ENCODE measurements around the gene ZCWPW1.
"Not testable (repeated sequence)": the region's sequence is repeated elsewhere in the genome, so short reads cannot be mapped to it uniquely, and the experiment has no call there.

Gene ZCWPW1

DNA sequence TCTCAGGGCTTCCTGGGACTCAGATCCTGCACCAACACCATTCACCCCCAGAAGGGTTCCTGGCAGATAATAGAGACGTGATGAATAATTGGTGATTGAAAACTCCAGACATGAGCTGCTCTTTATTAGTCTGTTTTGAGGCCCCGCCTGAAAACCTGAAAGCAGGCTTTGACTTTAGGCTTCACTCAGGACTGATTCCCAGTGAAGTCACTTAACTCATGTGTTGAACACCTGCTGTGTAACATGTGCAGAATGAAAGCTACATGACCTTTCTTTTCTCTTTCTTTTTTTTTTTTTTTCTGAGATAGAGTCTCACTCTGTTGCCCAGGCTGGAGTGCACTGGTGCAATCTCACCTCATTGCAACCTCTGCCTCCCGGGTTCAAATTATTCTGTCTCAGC is 26.7 kb upstream of the ZCWPW1 start:
- DNase-seq = no peak

DNA sequence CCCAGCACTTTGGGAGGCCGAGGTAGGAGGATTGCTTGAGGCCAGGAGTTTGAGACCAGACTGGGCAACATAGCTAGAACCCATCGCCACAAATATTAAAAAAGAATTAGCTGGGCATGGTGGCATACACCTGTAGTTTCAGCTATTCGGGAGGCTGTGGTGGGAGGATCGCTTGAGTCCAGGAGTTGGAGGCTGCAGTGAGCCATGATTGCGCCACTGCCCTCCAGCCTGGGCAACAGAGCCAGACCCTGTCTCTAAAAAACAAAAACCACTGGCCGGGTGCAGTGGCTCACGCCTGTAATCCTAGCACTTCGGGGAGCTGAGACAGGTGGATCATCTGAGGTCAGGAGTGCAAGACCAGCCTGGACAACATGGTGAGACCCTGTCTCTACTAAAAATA is 25.4 kb upstream of the ZCWPW1 start:
- DNase-seq = not testable (repeated sequence)

DNA sequence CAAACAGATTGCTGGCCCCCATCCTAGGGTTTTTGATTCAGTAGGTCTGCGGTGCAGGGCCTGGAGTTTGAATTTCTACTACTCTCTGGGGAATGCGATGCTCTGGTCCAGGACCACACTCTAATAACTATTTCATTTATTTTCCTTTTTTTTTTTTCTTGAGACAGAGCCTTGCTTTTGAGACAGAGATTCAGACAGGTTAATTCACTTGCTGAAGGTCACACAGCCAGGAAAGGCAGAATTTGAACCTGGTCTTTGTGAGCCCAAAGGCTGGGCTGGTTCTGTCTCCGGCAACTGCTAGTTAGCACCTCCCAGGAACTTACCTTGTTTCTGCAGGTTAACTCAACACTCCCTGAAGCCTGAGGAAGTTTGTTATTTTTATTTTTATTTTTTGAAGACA is 24.0 kb upstream of the ZCWPW1 start:
- no peak for DNase-seq

DNA sequence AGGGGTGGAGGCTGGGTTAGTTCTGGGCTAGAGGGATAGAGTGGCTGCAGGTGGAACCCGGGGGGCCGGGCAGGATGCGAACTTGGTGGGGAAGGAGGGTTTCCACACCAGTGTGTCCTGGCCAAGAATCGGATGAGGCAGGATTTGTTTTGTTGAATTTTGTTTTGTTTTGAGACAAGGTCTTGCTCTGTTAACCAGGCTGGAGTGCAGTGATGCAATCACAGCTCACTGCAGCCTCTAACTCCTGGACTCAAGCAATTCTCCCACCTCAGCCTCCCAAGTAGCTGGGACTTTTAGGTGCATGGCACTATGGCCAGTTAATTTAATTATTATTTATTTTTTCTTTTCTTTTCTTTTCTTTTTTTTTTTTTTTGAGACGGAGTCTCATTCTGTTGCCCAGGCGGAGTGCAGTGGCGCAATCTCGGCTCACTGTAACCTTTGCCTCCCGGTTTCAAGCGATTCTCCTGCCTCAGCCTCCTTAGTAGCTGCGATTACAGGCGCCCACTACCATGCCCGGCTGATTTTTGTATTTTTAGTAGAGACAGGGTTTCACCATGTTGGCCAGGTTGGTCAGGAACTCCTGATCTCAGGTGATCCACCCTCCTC is 20.8 kb upstream of the ZCWPW1 start:
- no peak for DNase-seq

DNA sequence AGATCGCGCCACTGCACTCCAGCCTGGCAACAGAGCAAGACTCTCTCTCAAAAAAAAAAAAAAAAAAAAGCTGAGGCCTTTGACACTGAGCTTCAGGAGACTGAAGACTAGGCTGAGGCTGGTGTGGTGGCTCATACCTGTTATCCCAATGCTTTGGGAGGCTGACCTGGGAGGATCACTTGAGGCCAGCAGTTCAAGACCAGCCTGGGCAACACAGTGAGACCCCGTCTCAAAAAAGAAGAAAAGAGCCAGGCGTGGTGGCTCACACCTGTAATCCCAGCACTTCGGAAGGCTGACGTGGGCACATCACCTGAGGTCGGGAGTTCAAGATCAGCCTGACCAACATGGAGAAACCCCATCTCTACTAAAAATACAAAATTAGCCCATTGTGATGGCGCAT is 18.9 kb upstream of the ZCWPW1 start:
- DNase-seq = not testable (repeated sequence)

DNA sequence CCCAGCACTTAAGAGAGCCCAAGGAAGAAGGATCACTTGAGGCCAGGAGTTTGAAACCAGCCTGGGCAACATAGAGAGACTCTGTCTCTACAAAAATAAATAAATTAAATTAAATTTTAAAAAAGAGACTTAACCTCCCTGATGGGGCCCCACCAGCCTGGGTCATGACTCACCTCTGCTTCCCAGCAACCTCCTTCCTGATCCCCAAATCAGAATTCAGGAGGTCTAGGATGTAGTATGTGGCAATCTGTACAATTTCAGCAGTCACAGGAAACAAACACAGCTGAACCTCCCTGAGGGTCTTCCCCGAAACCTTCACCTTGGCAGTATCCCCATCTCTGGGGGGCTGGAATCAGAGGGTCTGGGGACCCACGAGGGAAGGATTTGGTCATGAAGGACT is 17.5 kb upstream of the ZCWPW1 start:
- DNase-seq = no peak

DNA sequence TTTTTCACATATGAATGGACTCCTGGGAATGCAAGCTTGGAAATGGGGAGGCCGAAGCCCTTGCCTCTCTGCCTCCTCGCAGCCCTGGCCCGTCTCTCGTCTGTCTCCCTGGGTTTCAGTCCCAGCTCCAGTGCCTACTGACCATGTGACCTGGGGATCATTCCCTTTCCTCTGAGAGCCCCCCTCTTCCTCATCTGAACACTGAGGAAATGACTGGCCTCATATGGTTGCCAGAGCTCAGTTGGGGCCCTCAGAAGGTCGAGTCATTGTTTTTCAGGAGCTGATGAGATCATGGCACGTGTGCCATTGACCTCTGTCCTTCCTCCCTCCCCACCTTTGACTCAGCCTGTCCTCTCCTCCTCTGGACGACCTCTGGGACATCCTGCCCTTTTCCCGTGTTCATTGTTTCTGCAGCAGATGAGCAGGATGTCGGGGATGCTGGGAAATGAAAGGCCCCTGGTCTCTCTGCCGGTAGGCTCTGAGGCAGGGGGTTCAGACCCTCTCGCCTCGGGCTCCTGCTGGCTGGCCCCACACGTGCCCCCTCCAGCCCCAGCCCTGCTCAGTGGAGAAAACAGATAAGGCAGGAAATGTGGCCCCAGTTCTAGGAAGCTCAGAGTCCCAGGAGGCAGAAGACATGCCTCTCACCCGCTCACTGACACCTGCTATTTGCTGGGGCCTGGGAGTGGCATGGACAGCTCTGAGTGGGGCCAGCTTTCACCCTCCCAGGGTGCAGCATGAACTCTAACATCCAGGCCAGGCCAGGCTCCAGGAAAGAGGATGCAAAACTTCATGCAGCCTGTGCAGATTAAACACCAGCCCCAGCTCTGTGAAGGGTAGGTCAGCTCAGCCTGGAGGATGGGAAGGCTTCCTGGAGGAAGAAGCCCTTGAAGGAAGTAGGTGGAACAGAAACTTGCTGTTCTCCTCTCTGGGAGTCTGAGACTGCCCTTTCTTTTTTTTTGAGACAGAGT is 16.1 kb upstream of the ZCWPW1 start:
- no peak for DNase-seq

DNA sequence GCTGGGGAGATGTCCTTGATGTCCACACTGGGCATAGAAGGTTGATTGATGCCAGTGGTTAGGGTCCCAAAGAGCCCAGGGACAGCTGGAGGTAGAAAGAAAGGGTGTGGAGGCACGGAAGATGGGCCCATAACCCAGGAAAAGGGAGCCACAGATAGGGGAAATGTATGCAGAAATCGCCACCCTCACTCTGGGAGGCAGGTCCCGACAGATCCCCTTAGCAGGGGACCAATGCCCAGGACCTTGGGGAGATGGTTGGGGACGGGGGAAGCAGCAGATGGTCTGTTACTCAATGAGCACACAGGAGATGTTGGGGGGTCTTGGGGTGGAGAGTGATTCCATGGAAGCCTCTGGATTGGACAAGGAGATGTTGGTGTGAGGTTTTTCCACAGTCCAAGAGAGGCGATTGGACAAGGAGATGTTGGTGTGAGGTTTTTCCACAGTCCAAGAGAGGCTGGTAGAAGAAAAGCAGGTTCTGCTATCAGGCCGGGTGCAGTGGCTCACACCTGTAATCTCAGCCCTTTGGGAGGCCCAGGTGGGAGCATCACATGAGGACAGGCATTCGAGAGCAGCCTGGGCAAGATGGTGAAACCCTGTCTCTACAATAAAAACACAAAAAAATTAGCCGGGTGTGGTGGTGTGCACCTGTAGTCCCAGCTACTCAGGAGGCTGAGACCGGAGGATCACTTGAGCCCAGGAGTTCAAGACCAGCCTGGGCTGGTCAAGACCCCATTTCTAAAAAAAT is 14.8 kb upstream of the ZCWPW1 start:
- DNase-seq = no peak

DNA sequence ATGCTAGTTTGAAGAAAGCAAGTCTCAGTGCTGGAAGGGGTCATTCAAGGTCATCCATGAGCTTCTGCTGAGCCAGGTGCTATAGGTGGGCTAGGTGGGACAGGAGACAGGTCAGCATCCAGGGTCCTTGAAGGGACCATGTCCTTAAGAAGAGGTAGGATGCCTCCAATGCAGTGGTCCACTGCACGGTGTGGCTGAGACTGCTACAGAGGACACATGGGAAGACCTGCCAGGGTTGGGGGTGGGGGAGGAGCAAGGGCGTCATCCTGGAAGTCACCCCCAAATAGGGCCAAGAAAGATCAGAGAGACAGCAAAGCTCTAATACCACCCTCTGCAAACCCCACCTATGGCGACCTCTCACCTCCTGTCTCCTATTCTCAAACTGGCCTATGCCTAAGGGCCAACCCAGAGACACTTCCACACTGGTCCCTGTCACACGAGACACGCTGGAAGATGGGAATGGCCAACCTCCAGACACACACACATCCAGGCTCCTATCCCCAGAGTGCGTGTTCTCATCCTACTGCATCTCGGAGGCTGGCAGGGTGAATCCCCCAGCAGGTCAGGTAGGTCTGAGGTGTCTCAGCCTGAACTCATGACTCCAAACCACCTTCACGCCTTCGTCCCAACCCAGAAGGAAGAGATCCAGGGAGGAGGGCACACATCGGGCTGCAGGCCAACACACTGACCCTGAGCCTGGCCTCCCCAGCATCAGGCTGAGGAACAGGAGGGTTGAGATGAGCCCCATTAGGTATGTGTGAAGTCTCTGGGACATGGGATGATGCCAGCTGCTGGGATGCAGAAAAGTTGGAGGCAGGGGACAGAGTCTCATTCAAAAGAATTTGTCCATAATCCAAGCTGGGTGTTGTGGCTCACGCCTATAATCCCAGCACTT is 13.4 kb upstream of the ZCWPW1 start:
- no peak for DNase-seq

DNA sequence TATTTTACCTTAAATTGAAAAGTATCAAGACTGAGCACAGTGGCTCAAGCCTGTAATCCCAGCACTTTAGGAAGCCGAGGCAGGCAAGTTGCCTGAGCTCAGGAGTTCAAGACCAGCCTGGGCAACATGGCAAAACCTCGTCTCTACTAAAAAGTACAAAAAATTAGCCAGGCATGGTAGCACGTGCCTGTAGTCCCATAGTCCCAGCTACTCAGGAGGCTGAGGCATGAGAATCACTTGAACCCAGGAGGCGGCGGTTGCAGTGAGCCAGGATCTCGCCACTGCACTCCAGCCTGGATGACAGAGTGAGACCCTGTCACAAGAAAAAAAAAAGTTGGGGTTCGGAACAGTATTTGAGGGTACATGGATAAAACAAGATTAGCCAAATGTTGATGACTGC is 10.7 kb upstream of the ZCWPW1 start:
- DNase-seq = not testable (repeated sequence)

DNA sequence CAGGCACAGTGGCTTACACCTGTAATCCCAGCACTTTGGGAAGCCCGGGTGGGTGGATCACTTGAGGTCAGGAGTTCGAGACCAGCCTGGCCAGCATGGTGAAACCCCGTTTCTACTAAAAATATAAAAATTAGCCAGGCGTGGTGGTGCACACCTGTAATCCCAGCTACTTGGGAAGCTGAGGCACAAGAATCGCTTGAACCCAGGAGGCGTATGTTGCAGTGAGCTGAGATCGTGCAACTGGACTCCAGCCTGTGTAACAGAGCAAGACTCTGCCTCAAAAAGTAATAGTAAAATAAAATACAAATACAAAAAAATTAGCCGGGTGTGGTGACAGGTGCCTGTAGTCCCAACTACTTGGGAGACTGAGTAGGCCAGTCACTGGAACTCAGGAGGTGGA is 10.2 kb upstream of the ZCWPW1 start:
- DNase-seq = not testable (repeated sequence)

DNA sequence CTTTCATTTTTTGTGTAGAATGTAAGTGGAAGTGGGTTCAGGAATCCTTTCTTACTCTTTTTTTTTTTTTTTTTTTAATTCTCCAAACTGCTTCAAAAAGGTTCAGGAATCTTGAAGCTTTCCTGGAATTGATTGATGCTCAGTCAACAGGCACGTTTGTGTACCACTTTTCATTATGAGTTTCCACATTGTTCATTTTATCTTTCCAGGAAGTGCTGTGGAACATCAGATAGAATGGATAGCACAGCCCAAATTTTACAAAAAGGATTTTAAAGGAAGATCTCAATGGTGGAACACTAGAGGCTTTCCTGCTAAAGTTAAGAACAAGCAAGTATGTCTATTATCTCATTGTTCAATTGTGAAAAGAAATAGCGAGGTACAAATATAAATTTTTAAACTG is 9.7 kb upstream of the ZCWPW1 start:
- no peak for DNase-seq

DNA sequence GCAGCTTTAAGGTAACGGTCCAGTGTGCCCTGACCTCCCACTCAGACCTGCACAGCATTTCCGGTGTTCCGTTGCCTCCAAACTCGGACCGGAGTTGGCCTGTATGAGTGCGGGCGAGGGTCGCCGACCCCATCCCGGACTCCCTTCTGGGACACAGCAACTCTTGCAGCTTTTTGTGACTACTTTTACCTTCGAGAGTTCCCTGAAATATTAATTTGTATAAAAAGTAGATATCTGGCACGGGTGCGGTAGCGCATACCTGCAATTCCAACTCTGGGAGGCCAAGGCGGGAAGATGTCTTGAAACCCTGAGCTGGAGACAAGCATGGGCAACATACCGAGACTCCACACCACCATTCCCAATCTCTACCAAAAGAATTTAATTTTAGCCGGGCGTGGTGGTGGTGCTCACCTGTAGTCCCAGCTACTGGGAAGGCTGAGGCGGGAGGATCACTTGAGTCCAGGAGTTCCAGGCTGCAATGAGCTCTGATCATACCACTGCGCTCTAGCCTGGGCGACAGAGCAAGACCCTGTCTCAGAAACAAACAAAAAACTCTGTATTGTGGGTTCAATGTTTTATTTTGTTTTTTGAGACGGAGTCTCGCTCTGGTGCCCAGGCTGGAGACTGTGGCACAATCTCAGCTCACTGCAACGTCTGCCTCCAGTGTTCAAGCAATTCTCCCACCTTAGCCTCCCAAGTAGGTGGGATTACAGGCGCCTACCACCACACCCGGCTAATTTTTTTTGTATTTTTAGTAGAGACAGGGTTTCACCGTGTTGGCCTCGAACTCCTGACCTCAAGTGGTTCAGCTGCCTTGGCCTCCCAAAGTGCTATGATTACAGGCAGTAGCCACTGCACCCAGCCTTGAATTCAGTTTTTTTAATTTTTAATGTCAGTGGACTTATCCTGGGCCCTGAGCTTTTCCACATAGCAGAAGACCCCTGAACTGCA is 8.9 kb upstream of the ZCWPW1 start:
- DNase-seq = no peak

DNA sequence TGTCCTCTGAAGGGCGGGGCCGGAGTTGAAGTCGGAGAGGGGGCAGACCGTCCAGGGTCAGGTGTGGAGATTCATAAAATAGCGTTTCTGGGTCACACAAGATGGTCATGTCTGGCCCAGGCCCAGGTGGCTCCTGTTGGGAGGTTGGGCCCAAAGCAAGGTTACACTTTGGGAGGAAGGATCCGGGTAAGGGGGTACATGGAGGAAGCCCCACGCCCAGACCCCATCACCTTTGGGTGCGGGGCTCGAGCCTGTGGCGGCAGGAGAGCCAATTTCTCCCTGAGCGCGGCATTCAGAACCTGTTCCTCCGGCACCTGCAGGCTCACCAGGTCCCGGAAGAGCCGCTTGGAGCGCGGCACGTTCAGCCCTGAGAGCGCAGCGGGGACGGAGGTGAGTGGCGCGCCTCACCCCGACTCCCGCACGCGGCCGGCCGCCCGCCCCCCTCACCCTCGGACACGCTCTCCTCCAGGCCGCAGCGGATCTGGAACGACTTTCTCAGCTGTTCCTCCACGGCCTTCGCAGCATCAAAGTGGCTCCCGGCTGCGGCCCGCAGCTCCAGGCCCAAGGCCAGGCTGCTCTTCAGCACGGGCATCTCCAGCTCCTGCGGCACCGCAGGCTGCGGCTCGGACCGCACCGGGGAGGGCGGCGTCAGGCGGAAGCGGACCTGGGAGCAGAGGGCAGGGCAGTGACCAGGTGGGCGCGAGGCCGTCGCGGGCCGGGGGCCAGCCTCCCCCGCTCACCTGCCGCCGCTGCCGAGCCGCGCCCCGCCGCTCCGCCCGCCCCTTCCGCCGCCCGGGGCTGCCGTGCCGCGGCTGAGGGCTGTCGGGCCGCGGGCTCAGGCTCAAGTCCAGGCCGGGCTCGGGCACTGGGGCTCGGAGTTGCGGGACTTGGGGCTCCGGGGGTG is 7.2 kb upstream of the ZCWPW1 start:
- no peak for DNase-seq

DNA sequence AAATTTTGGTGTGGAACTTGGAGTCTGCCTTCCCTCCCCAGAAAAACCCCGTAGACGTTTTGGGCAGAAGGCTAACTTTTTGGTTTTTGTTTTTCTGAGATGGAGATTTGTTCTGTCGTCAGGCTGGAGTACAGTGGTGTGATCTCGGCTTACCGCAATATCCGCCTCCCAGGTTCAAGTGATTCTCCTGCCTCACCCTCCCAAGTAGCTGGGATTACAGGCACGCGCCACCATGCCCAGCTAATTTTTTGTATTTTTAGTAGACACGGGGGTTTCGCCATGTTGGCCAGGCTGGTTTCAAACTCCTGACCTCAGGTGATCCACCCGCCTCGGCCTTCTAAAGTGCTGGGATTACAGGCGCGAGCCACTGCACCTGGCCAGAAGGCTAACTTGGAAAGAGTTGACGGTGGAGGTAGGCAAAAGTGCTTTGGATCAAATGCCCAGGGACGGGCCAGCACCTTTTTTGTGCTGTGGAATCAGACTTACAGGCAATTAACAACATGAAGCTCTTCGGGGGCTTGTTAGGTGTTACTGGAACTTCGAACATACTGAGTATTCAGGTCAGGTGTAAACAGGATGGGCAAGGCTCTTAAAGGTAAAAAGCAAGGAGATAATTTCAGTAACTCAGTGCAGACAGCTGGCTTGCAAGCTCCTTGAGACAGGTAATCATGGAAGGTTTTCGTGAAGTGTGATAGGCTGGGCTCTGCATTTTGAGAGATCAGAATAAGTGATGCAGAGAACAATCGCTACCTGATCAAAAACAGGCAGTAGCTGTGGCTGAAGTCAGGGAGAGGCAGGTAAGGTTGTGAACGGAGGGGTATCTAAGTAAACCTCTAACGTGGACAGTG is 6.0 kb upstream of the ZCWPW1 start:
- no peak for DNase-seq

DNA sequence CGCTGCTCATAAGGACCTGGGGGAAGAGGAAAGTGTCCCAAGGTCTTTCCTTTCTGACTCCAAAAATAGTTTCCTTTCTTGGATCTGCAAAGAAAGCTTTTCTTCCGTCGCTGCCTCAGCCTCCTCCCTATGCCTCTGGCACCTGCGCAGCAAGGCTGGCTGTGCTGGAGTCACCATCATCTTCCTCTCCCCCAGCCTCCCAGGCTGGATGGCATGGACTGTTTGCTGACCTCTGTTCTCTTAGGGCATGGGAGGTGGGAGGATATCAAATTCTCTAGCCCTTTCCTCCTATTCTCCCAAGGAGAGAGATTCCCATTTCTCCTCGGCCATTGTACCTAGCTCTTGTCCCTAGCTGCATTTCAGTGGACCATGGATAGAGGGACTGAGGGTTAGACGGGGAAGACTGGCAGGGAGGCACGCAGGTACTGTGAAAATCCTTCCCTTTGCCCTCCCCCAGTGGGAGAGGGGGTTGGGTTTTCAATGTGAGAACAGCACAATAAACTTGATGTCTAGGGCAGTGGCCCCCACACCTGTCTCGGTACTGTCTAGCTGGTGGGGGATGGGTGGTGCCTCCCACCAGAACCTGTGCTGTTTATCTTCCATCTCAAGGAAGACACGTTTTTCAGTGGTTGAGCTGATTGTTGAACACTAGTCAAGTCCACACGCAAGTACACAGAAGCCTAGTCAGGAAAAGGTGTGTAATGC is 5.2 kb upstream of the ZCWPW1 start:
- no peak for DNase-seq

DNA sequence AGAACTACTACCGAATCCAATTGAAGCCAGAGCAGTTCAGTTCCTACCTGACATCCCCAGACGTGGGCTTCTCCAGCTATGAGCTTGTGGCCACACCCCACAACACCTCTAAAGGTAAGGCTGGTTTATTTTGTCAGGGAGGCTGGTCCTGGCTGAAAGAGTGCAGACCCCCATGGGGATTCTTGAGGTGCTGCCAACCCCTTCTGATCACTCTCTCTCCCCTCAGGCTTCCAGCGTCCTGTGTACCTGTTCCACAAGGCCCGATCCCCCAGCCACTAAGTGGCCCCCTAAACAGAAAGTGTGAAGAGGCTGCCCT is 4.7 kb upstream of the ZCWPW1 start:
- no peak for DNase-seq

DNA sequence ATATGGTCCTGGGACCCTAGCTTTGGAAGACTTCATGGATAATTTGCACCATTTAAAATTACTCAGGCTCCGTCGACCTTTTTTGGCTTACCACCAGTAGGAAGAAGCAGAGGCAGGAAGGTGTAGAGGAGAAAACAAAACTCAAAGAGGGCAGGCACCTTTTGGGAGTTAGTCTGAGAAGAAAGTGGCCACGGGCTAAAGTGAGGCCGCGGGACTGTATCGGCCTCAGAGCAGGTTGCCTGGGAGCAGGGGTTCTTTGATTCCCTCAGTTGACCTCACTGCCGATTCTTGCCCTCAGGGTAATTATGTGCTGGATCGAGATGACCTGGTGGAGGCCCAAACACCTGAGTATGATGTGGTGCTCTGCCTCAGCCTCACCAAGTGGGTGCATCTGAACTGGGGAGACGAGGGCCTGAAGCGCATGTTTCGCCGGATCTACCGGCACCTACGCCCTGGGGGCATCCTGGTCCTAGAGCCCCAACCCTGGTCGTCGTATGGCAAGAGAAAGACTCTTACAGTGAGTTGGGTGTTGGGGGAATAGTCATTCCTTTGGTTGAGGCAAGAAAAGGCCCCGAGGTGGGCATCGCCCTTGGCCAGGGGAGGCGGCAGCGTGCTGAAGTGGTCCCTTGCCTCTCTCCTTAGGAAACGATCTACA is 4.2 kb upstream of the ZCWPW1 start:
- no peak for DNase-seq
